ENCODE data around the gene RPS27L. TPM values are rescaled to one million over a fixed set of nuclear protein-coding genes. Genes with fewer than 3 reads are reported as not detected.

Gene RPS27L
- polyA plus RNA-seq, 1 experiment, result 171 TPM

- CTCF ChIA-PET, result interaction anchor here (1.5 to 3.6 kb wide), 2 partner anchors 15 to 48 kb away, joined by 3 to 12 read pairs; no protein-coding TSS in a partner anchor
- DNase-seq (ENCODE audit: low read depth), result no peak
- POLR2A ChIA-PET, result no interaction called here
- Histone ChIP-seq H3K27me3 (ENCODE audit: control insufficient read depth, insufficient read depth, low read length) (no peaks in the 10 kb centered on the region), H3K4me3 (ENCODE audit: low read depth, low read length) (no peak overlapping the region), H3K36me3 (ENCODE audit: control insufficient read depth, insufficient read depth, low read length) (no peaks in the 10 kb centered on the region; the same call in 1 of the 2 replicates)
- TF ChIP-seq, protein P1, sequence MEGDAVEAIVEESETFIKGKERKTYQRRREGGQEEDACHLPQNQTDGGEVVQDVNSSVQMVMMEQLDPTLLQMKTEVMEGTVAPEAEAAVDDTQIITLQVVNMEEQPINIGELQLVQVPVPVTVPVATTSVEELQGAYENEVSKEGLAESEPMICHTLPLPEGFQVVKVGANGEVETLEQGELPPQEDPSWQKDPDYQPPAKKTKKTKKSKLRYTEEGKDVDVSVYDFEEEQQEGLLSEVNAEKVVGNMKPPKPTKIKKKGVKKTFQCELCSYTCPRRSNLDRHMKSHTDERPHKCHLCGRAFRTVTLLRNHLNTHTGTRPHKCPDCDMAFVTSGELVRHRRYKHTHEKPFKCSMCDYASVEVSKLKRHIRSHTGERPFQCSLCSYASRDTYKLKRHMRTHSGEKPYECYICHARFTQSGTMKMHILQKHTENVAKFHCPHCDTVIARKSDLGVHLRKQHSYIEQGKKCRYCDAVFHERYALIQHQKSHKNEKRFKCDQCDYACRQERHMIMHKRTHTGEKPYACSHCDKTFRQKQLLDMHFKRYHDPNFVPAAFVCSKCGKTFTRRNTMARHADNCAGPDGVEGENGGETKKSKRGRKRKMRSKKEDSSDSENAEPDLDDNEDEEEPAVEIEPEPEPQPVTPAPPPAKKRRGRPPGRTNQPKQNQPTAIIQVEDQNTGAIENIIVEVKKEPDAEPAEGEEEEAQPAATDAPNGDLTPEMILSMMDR (IDR thresholded peaks at IDR 0.05; ENCODE audit: insufficient read depth, low read depth, low read length), result no peak
Observed at GRCh38 chr15:63194880-63195568, 37.7 kb upstream of the RPS27L start.

DNA sequence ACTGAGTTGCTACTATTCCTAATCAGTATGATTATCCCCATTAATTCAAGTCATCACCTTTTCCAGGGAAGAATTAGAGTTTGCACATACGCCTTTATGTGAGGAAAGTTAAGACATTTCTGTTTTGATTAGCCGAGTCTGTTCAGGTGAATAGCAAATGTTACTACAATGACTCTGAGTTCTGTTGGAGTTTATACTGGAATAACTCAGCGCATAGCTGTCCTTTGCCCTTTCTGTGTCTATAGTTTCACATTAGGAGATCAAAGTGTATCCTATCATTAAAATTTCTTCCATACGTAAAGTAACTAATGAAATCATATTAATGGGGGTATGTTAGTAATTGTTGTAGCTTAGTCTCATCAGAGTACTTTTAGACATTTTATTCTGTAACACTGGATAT is 37.0 kb upstream of the RPS27L start:
- no peak for DNase-seq (ENCODE audit: low read depth)
- Histone ChIP-seq H3K36me3 (ENCODE audit: control insufficient read depth, insufficient read depth, low read length) (no peaks in the 10 kb centered on the region; the same call in 1 of the 2 replicates), H3K27me3 (ENCODE audit: control insufficient read depth, insufficient read depth, low read length) (no peaks in the 10 kb centered on the region), H3K4me3 (ENCODE audit: low read depth, low read length) (no peak overlapping the region)
- POLR2A ChIA-PET, result no interaction called here
- CTCF ChIA-PET, result interaction anchor here (1.0 to 1.5 kb wide), 2 partner anchors 49 to 51 kb away, joined by 3 read pairs; no protein-coding TSS in a partner anchor
- TF ChIP-seq, protein P1 (IDR thresholded peaks at IDR 0.05; ENCODE audit: insufficient read depth, low read depth, low read length), result no peak

DNA sequence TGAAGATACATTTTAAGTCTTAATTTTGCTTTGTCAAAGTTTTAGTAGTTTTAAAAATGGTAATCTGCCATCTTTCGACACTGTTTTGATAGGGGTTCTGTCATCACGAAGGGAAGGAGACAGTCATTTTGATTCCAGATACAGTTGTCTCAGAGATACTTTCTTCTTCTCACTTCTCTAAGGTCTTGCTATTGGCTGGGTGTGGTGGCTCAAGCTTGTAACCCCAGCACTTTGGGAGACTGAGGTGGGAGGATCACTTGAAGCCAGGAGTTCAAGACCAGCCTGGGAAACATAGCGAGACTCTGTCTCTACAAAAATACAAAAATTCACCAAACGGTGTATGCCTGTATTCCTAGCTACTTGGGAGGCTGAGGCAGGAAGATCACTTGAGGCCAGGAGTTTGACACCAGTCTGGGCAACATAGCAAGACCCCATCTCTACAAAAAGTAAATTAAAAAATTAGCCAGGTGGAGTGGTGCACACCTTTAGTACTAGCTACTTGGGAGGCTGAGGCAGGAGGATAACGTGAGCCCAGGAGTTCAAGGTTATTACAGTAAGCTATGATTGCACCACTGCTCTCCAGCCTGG is 35.4 kb upstream of the RPS27L start:
- Histone ChIP-seq H3K4me3 (ENCODE audit: low read depth, low read length) (no peak overlapping the region), H3K36me3 (ENCODE audit: control insufficient read depth, insufficient read depth, low read length) (no peaks in the 10 kb centered on the region; the same call in 1 of the 2 replicates), H3K27me3 (ENCODE audit: control insufficient read depth, insufficient read depth, low read length) (no peaks in the 10 kb centered on the region)
- ChIA-PET POLR2A (no interaction called here), CTCF (interaction anchor here (1.3 to 1.4 kb wide), 2 partner anchors 18 to 27 kb away, joined by 3 to 4 read pairs; no protein-coding TSS in a partner anchor)
- TF ChIP-seq, protein P1 (IDR thresholded peaks at IDR 0.05; ENCODE audit: insufficient read depth, low read depth, low read length), result no peak
- no peak for DNase-seq (ENCODE audit: low read depth)

GRCh38 chr15:63191895-63192618 is 34.8 kb upstream of the RPS27L start:
- ChIA-PET CTCF (interaction anchor here (1.3 to 1.4 kb wide), 3 partner anchors 19 to 35 kb away, joined by 3 to 4 read pairs (median 3); no protein-coding TSS in a partner anchor), POLR2A (no interaction called here)
- no peak for DNase-seq (ENCODE audit: low read depth)
- no peak overlapping the region for H3K4me3 ChIP-seq (ENCODE audit: low read depth, low read length)
- H3K36me3 ChIP-seq (ENCODE audit: control insufficient read depth, insufficient read depth, low read length), result no peaks in the 10 kb centered on the region
- no peaks in the 10 kb centered on the region for H3K27me3 ChIP-seq (ENCODE audit: control insufficient read depth, insufficient read depth, low read length)
- TF ChIP-seq, protein P1 (IDR thresholded peaks at IDR 0.05; ENCODE audit: insufficient read depth, low read depth, low read length), result no peak
